HG03139 (cell line): ENCODE results near the gene FBRSL1.
"Not testable (repeated sequence)": the region's sequence is repeated elsewhere in the genome, so short reads cannot be mapped to it uniquely, and the experiment has no call there.

Experiments used
- ATAC-seq: cut with Tn5 transposase; IDR thresholded peaks from one replicate; pipeline ENCODE4 v1.9.1; 2021; ENCODE audit not compliant: unreplicated experiment

Gene FBRSL1

GRCh38 chr12:132470397-132470796, 19.6 kb upstream of the FBRSL1 start:
- no peak for ATAC-seq

- ATAC-seq = no peak
These were observed 18.7 kb upstream of the FBRSL1 start for GRCh38 chr12:132471011-132471857.

- no peak for ATAC-seq
These were observed 18.1 kb upstream of the FBRSL1 start for GRCh38 chr12:132471858-132472255.

GRCh38 chr12:132472386-132472785, 17.6 kb upstream of the FBRSL1 start:
- no peak for ATAC-seq

- ATAC-seq = no peak
These were observed 15.7 kb upstream of the FBRSL1 start for GRCh38 chr12:132474237-132474741.

GRCh38 chr12:132474799-132475303, 15.1 kb upstream of the FBRSL1 start:
- ATAC-seq = not testable (repeated sequence)

- no peak for ATAC-seq
These were observed 14.5 kb upstream of the FBRSL1 start for GRCh38 chr12:132475304-132476037.

- ATAC-seq = no peak
These were observed 13.9 kb upstream of the FBRSL1 start for GRCh38 chr12:132476038-132476414.

- ATAC-seq = no peak
These were observed 13.5 kb upstream of the FBRSL1 start for GRCh38 chr12:132476421-132476820.

- ATAC-seq = no peak
These were observed 12.8 kb upstream of the FBRSL1 start for GRCh38 chr12:132477017-132477702.

- no peak for ATAC-seq
These were observed 12.1 kb upstream of the FBRSL1 start for GRCh38 chr12:132477703-132478432.

GRCh38 chr12:132478433-132478803, 11.5 kb upstream of the FBRSL1 start:
- ATAC-seq = no peak

- ATAC-seq = no peak
These were observed 11.1 kb upstream of the FBRSL1 start for GRCh38 chr12:132478845-132479244.

- no peak for ATAC-seq
These were observed 10.7 kb upstream of the FBRSL1 start for GRCh38 chr12:132479291-132479690.

GRCh38 chr12:132479938-132480622, 9.9 kb upstream of the FBRSL1 start:
- no peak for ATAC-seq

GRCh38 chr12:132480623-132481132, 9.3 kb upstream of the FBRSL1 start:
- ATAC-seq = no peak

- no peak for ATAC-seq
These were observed 8.6 kb upstream of the FBRSL1 start for GRCh38 chr12:132481345-132481744.

- ATAC-seq = no peak
These were observed 7.9 kb upstream of the FBRSL1 start for GRCh38 chr12:132481771-132482745.

- no peak for ATAC-seq
These were observed 7.2 kb upstream of the FBRSL1 start for GRCh38 chr12:132482771-132483170.
